ENCODE data around the gene RARRES2.
"Not testable (repeated sequence)": the region's sequence is repeated elsewhere in the genome, so short reads cannot be mapped to it uniquely, and the experiment has no call there.

- not testable (repeated sequence) for TF ChIP-seq EZH2 (IDR thresholded peaks at IDR 0.05; ENCODE audit: insufficient read depth, poor library complexity, severe bottlenecking); EZH2phosphoT487 (IDR thresholded peaks at IDR 0.05; ENCODE audit: insufficient read depth, low read depth)
Observed at GRCh38 chr7:150305903-150306284, 35.5 kb downstream of the RARRES2 start.

Data from GM23248 (cell line).